Breast epithelium (tissue), 3 donors: ENCODE data around the gene MROH9.

Experiments used
- CTCF ChIP-seq, 3 donors: fragments of 450-650 bp; IDR thresholded peaks; one replicate each; pipeline ENCODE4 v1.5.1; 2016 to 2017; ENCODE audit warnings: antibody characterized with exemption in 3 of 3, mild to moderate bottlenecking in 3 of 3, moderate library complexity in 3 of 3
- POLR2A ChIP-seq: fragments of 450-650 bp; IDR thresholded peaks from one replicate; pipeline ENCODE4 v1.6.1; 2016; ENCODE audit warnings: antibody characterized with exemption, mild to moderate bottlenecking, moderate library complexity

GRCh38 chr1:171048014-171048413, 112.7 kb downstream of the MROH9 start:
- no peak for TF ChIP-seq CTCF (IDR thresholded peaks at IDR 0.05)
- no peak for TF ChIP-seq POLR2A
